Neural cell (in vitro differentiated cells): Measurements from ENCODE around the gene TTN. TPM values are rescaled to one million over a fixed set of nuclear protein-coding genes. Genes with fewer than 3 reads are reported as not detected.

ENCODE experiments used
- H2AFZ ChIP-seq: fragments of 200-600, 300-800 bp; sonication (generic), shearing (Covaris generic); 2 replicates; pipeline ENCODE4 v1.6.0; 2014; ENCODE audit warnings: low read depth, mild to moderate bottlenecking, antibody characterized with exemption, low read length, moderate library complexity
- H3F3A ChIP-seq: fragments of 200-600 bp; shearing (Covaris generic); 2 replicates; pipeline ENCODE4 v1.6.1; 2016; ENCODE audit warnings: mild to moderate bottlenecking, moderate library complexity, mixed read lengths, antibody characterized with exemption, low read length; ENCODE audit not compliant: insufficient read depth, poor library complexity, severe bottlenecking
- H3K27ac ChIP-seq: fragments of 200-600, 300-800 bp; sonication (generic), shearing (Covaris generic); 2 replicates; pipeline ENCODE4 v1.5.1; 2014; ENCODE audit warnings: mild to moderate bottlenecking, low read length, moderate library complexity
- H3K27me3 ChIP-seq: fragments of 300-800, 200-600 bp; sonication (generic), shearing (Covaris generic); 2 replicates; pipeline ENCODE4 v1.6.0; 2014; ENCODE audit warnings: mild to moderate bottlenecking, low read depth, low read length, moderate library complexity; ENCODE audit not compliant: insufficient read depth
- H3K36me3 ChIP-seq: fragments of 300-800, 200-600 bp; sonication (generic), shearing (Covaris generic); 2 replicates; pipeline ENCODE4 v1.5.1; 2014; ENCODE audit warnings: mild to moderate bottlenecking, antibody characterized with exemption, low read length, moderate library complexity; ENCODE audit not compliant: insufficient read depth
- H3K4me2 ChIP-seq: fragments of 300-800, 200-600 bp; sonication (generic), shearing (Covaris generic); 2 replicates; pipeline ENCODE4 v1.6.0; 2014; ENCODE audit warnings: mild to moderate bottlenecking, low read length
- H3K4me3 ChIP-seq: fragments of 300-800, 200-600 bp; sonication (generic), shearing (Covaris generic); 2 replicates; pipeline ENCODE4 v1.5.1; 2014; ENCODE audit warnings: mild to moderate bottlenecking, low read length, moderate library complexity
- H3K79me2 ChIP-seq: fragments of 200-600 bp; shearing (Covaris generic); replicated peaks from 2 replicates; pipeline ENCODE4 v1.6.0; 2014; ENCODE audit warnings: mild to moderate bottlenecking, low read length, moderate library complexity; ENCODE audit not compliant: insufficient read depth
- H3K9ac ChIP-seq: fragments of 300-800, 200-600 bp; sonication (generic), shearing (Covaris generic); 2 replicates; pipeline ENCODE4 v1.6.1; 2016; ENCODE audit warnings: mild to moderate bottlenecking, low read length, mixed read lengths
- H3K9me2 ChIP-seq: fragments of 200-600 bp; shearing (Covaris generic); 2 replicates; pipeline ENCODE4 v1.6.1; 2016; ENCODE audit warnings: mild to moderate bottlenecking, low read length, mixed read lengths; ENCODE audit not compliant: insufficient read depth
- H3K9me3 ChIP-seq: fragments of 200-600, 300-800 bp; sonication (generic), shearing (Covaris generic); 2 replicates; pipeline ENCODE4 v1.6.1; 2016; ENCODE audit warnings: mild to moderate bottlenecking, mixed run types, low read length, moderate library complexity, mixed read lengths
- H4K20me1 ChIP-seq: fragments of 200-600 bp; shearing (Covaris generic); 2 replicates; pipeline ENCODE4 v1.6.1; 2016; ENCODE audit warnings: mild to moderate bottlenecking, mixed run types; ENCODE audit not compliant: insufficient read depth
- EP300 ChIP-seq: fragments of 450-650 bp; conservative IDR thresholded peaks from 2 replicates; pipeline ENCODE4 v1.6.1; 2014; ENCODE audit warnings: antibody characterized with exemption, mild to moderate bottlenecking, moderate library complexity; ENCODE audit not compliant: poor library complexity, severe bottlenecking
- EZH2 ChIP-seq: fragments of 200-600, 300-800 bp; shearing (Covaris generic), sonication (generic); IDR thresholded peaks from 2 replicates; pipeline ENCODE4 v1.6.1; 2014; ENCODE audit warnings: antibody characterized with exemption, low read length, borderline replicate concordance, mild to moderate bottlenecking; ENCODE audit not compliant: insufficient read depth, poor library complexity, severe bottlenecking
- MXI1 ChIP-seq: fragments of 450-650 bp; conservative IDR thresholded peaks from 2 replicates; pipeline ENCODE4 v1.6.1; 2014; ENCODE audit warnings: antibody characterized with exemption, mild to moderate bottlenecking; ENCODE audit not compliant: poor library complexity, severe bottlenecking
- POLR2AphosphoS5 ChIP-seq: IDR thresholded peaks from 2 replicates; pipeline ENCODE4 v1.6.1; 2012
- RAD21 ChIP-seq: fragments of 450-650 bp; conservative IDR thresholded peaks from 2 replicates; pipeline ENCODE4 v1.6.1; 2014; ENCODE audit warnings: antibody characterized with exemption, mild to moderate bottlenecking, moderate library complexity
- REST ChIP-seq: IDR thresholded peaks from 2 replicates; pipeline ENCODE4 v1.6.1; 2012; ENCODE audit warnings: borderline replicate concordance
- SMC3 ChIP-seq: fragments of 450-650 bp; conservative IDR thresholded peaks from 2 replicates; pipeline ENCODE4 v1.6.1; 2014; ENCODE audit warnings: antibody characterized with exemption, mild to moderate bottlenecking, moderate library complexity; ENCODE audit not compliant: poor library complexity
- TAF1 ChIP-seq: IDR thresholded peaks from 2 replicates; pipeline ENCODE4 v1.6.1; 2012; ENCODE audit warnings: low read depth
- polyA plus RNA-seq: library from polyadenylated mRNA; depleted of rRNA; stranded (reverse); fragments of >200 nt; gene quantifications from 2 replicates; pipeline ENCODE4 v1.2.3, GENCODE V29; 2014
- TF ChIP-seq, protein P1 (sequence below): fragments of 450-650 bp; IDR thresholded peaks from 2 replicates; pipeline ENCODE4 v1.5.1; 2014; ENCODE audit warnings: antibody characterized with exemption, mild to moderate bottlenecking, moderate library complexity; ENCODE audit not compliant: poor library complexity, severe bottlenecking

The TTN gene
- polyA plus RNA-seq, 1 donor from 2014 or later, result 0.10 TPM

DNA sequence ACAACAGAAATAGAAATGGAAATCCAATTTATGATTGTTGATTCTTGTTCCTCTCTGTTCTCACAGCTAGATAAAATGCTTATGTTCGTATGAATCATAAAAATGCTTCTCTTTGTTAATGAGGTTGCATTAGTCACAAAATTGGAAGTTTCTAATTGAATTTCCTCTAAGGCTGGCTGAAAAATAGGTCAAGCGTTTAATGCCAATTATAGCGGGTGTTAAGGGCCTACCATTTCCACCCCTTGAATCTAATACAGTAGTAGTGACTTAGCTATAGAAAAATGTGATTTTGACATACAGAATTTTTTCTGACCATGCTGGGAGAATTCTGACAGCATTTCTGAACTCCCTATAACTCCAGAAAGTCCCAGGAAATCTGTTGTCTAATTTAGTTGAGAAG, 107.1 kb downstream of the TTN start:
- no peak overlapping the region for H3K27ac ChIP-seq
- TF ChIP-seq POLR2AphosphoS5 (no peak), REST (no peak), SMC3 (no peak), EZH2 (no peak), MXI1 (no peak), TAF1 (no peak), EP300 (no peak), RAD21 (no peak)
- TF ChIP-seq, protein P1, sequence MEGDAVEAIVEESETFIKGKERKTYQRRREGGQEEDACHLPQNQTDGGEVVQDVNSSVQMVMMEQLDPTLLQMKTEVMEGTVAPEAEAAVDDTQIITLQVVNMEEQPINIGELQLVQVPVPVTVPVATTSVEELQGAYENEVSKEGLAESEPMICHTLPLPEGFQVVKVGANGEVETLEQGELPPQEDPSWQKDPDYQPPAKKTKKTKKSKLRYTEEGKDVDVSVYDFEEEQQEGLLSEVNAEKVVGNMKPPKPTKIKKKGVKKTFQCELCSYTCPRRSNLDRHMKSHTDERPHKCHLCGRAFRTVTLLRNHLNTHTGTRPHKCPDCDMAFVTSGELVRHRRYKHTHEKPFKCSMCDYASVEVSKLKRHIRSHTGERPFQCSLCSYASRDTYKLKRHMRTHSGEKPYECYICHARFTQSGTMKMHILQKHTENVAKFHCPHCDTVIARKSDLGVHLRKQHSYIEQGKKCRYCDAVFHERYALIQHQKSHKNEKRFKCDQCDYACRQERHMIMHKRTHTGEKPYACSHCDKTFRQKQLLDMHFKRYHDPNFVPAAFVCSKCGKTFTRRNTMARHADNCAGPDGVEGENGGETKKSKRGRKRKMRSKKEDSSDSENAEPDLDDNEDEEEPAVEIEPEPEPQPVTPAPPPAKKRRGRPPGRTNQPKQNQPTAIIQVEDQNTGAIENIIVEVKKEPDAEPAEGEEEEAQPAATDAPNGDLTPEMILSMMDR, result no peak
- H3K36me3 ChIP-seq, result no peaks in the 10 kb centered on the region
- H3K9ac ChIP-seq, result no peak overlapping the region
- H3K27me3 ChIP-seq, result no peaks in the 10 kb centered on the region
- H3F3A ChIP-seq, result no peaks in the 10 kb centered on the region
- no peaks in the 10 kb centered on the region for H3K79me2 ChIP-seq
- no peak overlapping the region for H3K4me3 ChIP-seq
- H3K9me2 ChIP-seq, result no peaks in the 10 kb centered on the region
- H3K4me2 ChIP-seq, result no peak overlapping the region
- H4K20me1 ChIP-seq, result no peaks in the 10 kb centered on the region
- no peaks in the 10 kb centered on the region for H3K9me3 ChIP-seq
- H2AFZ ChIP-seq, result no peak overlapping the region

DNA sequence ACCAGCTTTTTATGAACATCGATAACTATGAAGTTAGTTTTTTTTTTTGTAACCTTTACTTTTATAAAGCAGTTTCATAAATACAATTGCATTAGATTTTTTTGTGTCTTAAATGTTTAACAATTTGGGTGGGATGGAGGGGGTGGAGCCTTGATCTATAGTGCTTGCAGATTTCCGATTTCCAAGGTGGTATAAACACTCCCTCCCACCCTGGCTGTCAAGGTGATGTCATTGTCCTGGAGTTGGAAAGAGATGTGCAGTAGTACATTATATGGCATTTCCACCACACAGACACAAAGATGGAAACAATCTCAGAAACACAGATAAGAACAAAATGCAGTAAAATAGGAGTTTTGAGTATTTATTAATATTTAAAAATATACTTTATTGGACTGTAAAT, 114.4 kb downstream of the TTN start:
- no peaks in the 10 kb centered on the region for H4K20me1 ChIP-seq
- H3K36me3 ChIP-seq, result no peaks in the 10 kb centered on the region
- H3K9me3 ChIP-seq, result no peaks in the 10 kb centered on the region

More for the DNA sequence above, 114.4 kb downstream of the TTN start:
- H2AFZ ChIP-seq, result no peak overlapping the region
- no peak overlapping the region for H3K4me3 ChIP-seq
- H3K27me3 ChIP-seq, result no peaks in the 10 kb centered on the region
- H3K79me2 ChIP-seq, result no peaks in the 10 kb centered on the region
- TF ChIP-seq SMC3, result no peak
- TF ChIP-seq TAF1, result no peak
- TF ChIP-seq EP300, result no peak
- TF ChIP-seq EZH2, result no peak
- no peak for TF ChIP-seq POLR2AphosphoS5
- no peak for TF ChIP-seq REST
- no peak for TF ChIP-seq RAD21
- TF ChIP-seq MXI1, result no peak
- no peaks in the 10 kb centered on the region for H3F3A ChIP-seq
- no peak overlapping the region for H3K9ac ChIP-seq
- H3K9me2 ChIP-seq, result no peaks in the 10 kb centered on the region
- H3K27ac ChIP-seq, result no peak overlapping the region
- H3K4me2 ChIP-seq, result no peak overlapping the region
